NK-92 (cell line): ENCODE data around the gene GPR137C.

Experiments used
- DNase-seq: peaks from one replicate; lab custom pipeline; 2025; ENCODE audit not compliant: unreplicated experiment; lab: John Stamatoyannopoulos, UW

The GPR137C gene

DNA sequence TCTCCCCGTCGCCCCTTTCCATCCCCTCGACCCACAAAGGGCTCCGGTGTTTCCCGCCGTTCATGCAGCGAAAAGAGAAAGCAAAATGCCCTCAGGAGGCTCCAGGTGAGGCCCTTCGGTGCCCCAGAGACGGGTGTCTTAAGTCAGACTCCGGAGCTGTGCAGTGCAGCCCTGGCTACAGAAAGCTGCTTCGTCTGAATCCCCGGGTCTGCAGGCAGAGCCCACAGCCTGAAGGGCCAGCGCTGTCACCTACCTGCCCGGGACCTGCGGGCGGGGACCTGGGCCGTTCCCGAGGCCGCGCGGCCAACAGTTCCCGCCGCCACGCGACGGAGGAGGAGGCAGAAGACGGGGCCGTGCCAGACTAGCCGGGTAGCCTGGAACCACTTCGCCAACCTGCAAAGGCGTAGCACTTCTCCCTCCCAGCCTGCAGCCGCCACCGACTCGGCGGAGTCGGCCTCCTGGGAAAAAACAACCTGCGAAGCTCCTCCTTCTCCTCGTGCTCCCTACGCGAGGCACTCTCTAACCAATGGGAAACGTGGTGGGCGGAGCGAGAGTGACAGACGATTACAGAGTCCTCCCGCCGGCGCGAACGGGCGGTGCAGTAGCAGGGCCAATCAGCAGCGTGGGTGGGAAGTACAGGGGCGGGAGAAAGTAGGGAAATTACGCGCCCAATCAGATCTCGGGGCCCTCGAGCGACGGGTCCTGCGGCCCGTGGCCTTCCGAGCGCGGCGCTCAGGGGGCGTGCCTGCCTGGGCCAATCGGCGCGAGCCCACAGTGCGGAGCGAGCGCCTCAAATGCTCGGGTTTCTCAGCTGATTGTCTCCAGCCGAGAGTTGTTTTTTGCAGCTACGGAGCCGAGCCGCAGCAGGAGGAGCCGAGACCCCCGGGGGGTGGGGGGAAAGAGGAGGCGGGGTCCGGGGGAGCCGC lies at the start of gene GPR137C, which contains the start of gene TXNDC16:
GPR137C (plus strand) TSS at position 774 of the 926 bp plus-strand sequence. CDS start 312 bp downstream, outside the sequence.
TXNDC16 (minus strand) TSS at position 443 of the 926 bp plus-strand sequence. CDS start 8,948 bp downstream, outside the sequence.
- peak; percentile 99 for DNase-seq

DNA sequence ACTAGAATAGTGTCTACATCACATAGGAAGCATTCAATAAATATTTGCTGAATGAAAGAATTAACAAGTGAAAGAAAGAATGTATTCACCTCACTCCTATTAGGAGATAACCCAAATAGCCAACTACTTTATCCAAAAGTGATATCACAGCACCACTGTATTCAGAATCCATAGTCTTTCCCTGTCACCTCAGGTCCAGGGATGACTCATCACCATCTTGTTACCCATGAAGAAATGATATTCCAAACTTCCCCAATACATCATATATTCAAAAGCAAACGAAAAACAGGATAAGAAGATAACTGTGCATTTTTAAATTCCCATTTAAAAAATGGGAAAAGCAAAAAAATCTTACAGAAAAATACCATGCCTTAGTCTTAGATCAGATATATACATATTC lies 39.4 kb upstream of the GPR137C start:
- DNase-seq: no peak

DNA sequence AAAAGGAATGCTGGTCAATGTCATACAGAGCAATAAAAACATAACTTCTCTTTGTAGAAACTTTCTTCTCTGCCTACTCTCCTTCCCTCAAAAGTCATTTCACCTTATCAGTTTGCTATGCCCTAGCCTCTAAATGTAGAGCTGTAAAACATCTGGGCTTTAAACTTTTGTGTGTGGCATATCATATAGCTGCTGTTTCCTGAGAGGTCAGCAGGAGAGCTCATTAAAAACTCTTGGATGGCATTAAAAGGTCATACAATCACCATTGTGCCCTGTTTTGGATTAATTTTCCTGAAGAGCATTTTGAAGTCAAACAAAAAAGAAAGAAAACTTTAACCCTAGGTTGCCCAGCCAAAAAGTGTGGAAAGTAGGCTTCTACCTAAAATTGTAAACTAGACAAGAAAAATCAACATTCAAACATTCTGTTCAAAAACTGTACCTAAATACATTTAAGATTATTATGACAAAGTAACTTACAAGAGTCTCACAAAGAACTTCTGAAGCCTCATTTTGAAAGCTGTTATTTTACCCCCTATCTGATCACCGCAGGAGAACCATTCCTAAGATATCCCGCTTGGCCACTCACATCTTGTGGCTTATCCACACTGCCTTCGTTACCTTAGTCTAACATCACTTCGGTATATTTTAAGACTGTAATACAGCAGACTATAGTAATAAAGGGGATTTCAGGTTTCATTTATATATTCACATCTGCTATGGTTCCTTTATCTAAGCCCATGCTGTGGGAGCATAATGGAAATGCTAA lies 38.4 kb upstream of the GPR137C start:
- DNase-seq: no peak

- DNase-seq: no peak
Observed at GRCh38 chr14:52522033-52522432, 30.6 kb upstream of the GPR137C start.

DNA sequence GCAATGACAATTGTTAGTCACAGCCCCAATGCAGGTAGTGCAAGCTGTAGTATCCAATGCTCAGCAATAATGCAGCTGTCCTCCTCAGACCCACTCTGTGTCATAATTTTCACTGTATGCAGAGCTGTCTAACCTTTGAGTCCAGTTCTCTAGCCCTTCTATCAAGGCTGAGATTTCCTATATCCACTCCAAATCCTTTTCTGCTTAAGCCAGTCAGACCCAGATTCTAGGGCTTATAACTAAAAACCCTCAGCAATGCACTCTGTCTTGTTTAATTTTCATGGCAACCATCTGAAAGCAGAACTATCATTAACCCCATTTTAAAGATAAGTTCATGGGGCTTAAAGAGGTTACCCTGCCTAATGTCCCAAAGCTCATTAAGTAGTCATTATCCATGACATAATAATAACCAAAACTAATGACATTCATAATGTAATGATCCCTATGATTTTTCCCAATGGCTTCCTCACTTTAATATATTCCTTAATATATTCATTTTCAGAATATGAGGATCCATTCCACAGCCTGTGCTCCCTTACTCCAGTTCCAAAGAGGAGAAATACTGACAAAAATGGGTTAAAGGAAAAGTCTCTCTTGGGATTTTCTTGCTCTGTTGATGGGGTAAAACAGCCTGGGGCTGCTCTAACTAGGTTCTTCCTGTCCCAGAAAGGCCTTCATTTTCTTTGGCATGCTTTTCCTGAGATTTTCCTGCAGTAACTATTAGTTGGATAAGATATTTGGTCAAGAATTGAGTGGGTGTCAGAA lies 29.9 kb upstream of the GPR137C start:
- no peak for DNase-seq

DNA sequence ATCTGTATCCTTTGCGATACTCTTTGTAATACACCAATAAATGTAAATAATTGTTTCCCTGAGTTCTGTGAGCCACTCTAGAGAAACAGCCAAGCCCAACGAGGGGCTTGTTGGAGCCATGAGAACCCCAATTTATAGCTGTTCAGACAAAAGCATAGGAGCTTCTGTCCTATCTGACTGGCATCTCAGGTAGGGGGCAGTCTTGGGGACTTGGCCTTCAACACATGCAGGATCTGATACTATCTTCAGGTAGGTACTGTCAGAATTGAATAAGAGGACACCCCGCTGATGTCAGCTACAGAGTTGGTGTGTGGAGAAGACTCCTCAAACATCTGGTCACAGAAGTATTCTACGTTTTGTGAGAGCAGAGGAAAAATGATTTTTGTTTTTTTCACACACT lies 25.6 kb upstream of the GPR137C start:
- no peak for DNase-seq

DNA sequence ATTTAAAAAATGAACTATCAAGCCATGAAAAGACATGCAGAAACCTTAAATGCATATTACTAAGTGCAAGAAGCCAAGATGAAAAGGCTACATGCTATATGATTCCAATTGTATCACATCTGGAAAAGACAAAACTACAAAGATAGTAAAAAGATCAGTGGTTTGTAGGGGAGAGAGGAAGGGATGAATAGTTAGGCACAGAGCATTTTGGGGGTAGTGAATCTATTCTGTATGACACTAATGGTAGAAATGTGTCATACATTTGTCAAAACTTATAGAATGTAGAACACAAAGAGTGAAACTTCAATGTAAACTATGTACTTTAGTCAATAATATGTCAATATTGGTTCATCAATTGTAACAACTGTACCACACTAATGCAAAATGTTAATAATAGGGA lies 21.2 kb upstream of the GPR137C start:
- no peak for DNase-seq

DNA sequence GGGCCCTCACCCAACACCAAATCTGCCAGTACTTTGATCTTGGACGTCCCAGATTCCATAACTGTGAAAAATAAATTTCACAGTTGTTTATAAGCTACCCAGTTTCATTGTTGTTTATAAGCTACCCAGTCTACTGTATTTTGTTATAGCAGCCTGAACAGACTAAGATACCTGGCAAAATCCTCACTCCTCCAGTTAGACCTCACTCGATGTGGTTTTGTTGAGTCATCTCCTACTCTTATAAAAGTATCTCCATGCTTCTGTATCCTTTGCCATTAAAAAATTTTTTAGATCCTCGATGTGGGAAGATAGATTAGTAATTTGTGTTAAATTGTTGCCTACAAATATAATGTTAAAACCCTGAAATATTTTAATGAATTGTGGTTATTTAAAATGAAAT lies 16.4 kb upstream of the GPR137C start:
- DNase-seq: no peak

GRCh38 chr14:52538623-52539022 lies 14.0 kb upstream of the GPR137C start:
- DNase-seq: no peak

DNA sequence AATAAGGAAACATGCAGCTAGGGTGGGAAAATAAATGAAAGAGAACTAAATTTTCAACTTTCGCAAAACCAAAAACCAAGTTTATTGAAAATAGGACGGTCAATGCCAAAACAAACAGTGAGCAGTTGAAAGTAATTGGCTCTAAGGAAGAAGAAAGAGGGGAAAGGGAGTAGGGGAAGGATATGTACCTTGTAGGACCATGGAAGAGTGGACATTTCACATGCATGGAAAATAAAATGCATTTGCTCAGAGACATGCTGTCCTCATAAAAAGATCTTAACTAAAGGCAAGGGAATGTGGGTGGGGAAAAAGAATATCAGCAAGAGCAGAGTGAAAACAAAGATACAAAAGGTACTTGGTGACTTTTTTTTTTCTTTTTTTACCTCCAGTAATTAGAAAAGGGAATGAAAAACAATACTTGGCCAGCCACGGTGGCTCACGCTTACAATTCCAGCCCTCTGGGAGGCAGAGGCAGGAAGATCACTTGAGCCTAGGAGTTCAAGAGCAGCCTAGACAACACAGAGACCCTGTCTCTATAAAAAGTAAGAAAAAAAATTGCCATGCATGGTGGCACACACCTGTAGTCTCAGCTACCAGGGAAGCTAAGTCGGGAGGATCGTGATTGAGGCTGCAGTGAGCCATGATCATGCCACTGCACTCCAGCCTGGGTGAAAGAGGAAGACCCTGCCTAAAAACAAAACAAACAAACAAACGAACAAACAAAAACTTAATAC lies 6.9 kb upstream of the GPR137C start:
- no peak for DNase-seq

DNA sequence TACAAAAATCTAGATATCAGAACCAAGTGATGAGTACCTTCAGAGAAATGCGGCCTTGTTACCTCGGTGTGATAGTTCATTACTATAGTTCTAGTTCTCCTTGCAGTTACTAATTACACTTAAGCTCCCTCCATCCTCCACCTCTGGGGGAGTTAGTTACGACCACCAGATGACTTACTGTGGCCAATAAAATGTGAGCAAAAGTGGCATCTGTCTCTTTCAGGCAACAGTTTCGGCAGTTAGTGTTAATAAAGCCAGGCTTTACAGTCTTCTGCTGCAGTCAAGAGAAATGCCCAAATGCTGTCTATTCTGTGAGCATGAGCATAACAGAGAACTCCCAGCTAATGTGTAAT lies 6.3 kb upstream of the GPR137C start:
- no peak for DNase-seq

DNA sequence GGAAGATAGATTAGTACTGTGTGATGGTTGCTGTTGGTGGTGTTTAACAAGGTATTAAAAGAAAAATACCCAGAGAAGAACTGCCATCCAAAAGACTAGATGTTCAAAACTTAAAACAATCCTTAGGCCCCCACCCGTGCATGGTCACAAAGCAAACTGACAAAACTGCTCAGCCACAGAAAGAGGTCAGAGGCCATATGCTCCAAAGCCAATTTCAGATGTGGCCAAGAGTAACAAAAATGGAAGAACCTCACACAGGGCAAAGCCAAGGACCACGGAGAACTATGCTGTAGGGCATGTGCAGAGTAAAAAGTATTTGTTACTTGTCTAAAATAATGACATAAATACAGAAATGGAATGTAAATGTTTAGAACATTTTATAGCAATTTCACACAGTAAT lies 5.6 kb upstream of the GPR137C start:
- no peak for DNase-seq

- DNase-seq: no peak
Observed at GRCh38 chr14:52547526-52547925, 5.1 kb upstream of the GPR137C start.

- no peak for DNase-seq
Observed at GRCh38 chr14:52550661-52551060, 2.0 kb upstream of the GPR137C start.

DNA sequence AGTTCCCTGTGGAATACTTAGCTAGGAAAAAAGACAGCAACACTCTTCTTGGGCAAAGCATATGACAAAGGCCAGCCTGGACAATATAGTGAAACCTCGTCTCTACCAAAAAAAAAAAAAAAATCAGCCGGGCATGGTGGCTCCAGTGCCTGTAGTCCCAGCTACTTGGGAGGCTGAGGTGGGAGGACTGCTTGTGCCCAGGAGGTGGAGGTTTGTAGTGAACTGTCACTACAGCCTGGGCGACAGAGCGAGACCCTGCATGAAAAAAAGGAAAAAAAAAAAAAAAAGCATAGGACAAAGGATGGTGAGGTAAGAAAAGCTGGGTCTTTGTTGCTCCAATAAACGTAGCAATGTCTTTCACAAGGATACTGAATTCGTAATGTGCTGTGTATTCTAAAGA lies 1.4 kb upstream of the GPR137C start:
- no peak for DNase-seq

DNA sequence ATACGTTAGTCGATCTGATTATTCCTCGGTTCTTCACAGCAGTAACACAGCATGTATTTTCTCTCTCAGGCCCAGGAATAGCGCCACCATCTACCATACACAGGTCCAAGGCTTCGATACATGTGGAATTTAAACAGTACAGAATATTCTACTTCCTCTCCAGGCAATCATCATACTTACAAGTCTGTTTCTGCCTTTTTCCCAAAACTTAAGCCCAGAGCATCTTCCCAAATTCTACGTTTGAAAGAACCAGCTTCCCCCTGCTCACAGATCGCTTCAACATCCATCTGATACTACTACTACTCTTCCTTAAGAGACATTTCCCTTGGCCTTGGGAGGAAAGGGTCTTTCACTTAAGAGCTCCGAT lies 957 bp upstream of the GPR137C start:
- no peak for DNase-seq

GRCh38 chr14:52553002-52553670 lies 500 bp downstream of the GPR137C start:
- DNase-seq: no peak

- DNase-seq: no peak
Observed at GRCh38 chr14:52553671-52554575, 1.3 kb downstream of the GPR137C start.

DNA sequence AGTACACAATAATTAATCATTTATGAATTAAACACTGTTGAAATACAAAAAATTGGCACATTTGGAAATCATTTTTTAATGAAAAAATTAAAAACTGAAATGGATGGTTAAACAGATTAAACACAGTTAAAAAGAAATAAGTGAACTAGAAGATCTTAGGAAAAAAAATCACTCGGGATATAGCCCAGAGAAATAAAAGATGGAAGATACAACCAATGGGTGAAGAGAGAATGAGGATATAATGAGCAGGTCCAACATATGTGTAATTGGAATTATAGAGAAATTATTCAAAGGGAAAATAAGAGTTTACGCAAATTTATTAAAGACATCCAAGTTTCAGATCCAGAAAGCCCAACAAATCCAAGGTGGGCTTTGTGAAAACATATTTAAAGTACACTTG lies 6.1 kb downstream of the GPR137C start:
- DNase-seq: no peak
